Natural killer cell (primary cell): Measurements from ENCODE around the gene TFAP2D. TPM values are rescaled to one million over a fixed set of nuclear protein-coding genes. Genes with fewer than 3 reads are reported as not detected.

ENCODE experiments used
- ATAC-seq, 3 donors: fragments of 150-1000 bp in 2 of 3; fragments of 200-7000 bp in 1 of 3; cut with Tn5 transposase; 1 replicate in 1 of 3; 2 replicates in 2 of 3; pipeline ENCODE4 v1.10.0; 2021; ENCODE audit warnings: mild to moderate bottlenecking in 2 of 3, moderate library complexity in 2 of 3
- DNase-seq, 2 donors: peaks; one replicate each; pipeline versions ENCODE4 v3.0.0 to v3.0.0-alpha.2; 2013 to 2021; ENCODE audit warnings: mixed read lengths in 1 of 2
- H3K27ac ChIP-seq: one replicate; pipeline ENCODE4 v1.5.1; 2013; ENCODE audit warnings: mild to moderate bottlenecking, low read length
- H3K27me3 ChIP-seq: one replicate; pipeline ENCODE4 v1.6.1; 2013; ENCODE audit warnings: low read length; ENCODE audit not compliant: control insufficient read depth, insufficient read depth
- H3K36me3 ChIP-seq: one replicate; pipeline ENCODE4 v1.6.1; 2013; ENCODE audit warnings: low read length; ENCODE audit not compliant: control insufficient read depth, insufficient read depth
- H3K4me1 ChIP-seq: one replicate; pipeline ENCODE4 v1.6.1; 2013; ENCODE audit warnings: low read length; ENCODE audit not compliant: control insufficient read depth, insufficient read depth
- H3K4me3 ChIP-seq: one replicate; pipeline ENCODE4 v1.5.1; 2013; ENCODE audit warnings: low read length
- H3K9me3 ChIP-seq: one replicate; pipeline ENCODE4 v1.6.1; 2013; ENCODE audit warnings: low read length; ENCODE audit not compliant: control insufficient read depth, insufficient read depth
- H3K27ac Mint-ChIP-seq, 2 donors: one replicate each; pipeline ENCODE4 v1.8.0; 2022; ENCODE audit warnings: mild to moderate bottlenecking in 2 of 2, mixed read lengths in 2 of 2, moderate library complexity in 1 of 2
- H3K27me3 Mint-ChIP-seq, 2 donors: one replicate each; pipeline ENCODE4 v1.8.0; 2022; ENCODE audit warnings: low read depth in 2 of 2, mixed read lengths in 2 of 2
- H3K36me3 Mint-ChIP-seq: one replicate; pipeline ENCODE4 v1.8.0; 2022; ENCODE audit warnings: mixed read lengths
- H3K4me1 Mint-ChIP-seq, 2 donors: one replicate each; pipeline ENCODE4 v1.8.0; 2022; ENCODE audit warnings: mixed read lengths in 2 of 2
- H3K4me3 Mint-ChIP-seq: one replicate; pipeline ENCODE4 v1.8.0; 2022; ENCODE audit warnings: mild to moderate bottlenecking, moderate library complexity, mixed read lengths
- H3K9me3 Mint-ChIP-seq, 2 donors: one replicate each; pipeline ENCODE4 v1.8.0; 2022; ENCODE audit warnings: mixed read lengths in 2 of 2
- CTCF ChIP-seq: fragments of 200-600 bp; IDR thresholded peaks from one replicate; pipeline ENCODE4 v1.8.0; 2022; ENCODE audit warnings: antibody characterized with exemption
- whole genome bisulfite sequencing: methylation state at CpG from one replicate; pipeline ENCODE4 v1.1.7; 2013; ENCODE audit warnings: missing lambda C conversion rate; ENCODE audit not compliant: insufficient coverage; 5-methylcytosine and 5-hydroxymethylcytosine counted together
- intact Hi-C: fragments of 100-400 bp; cut with micrococcal nuclease; formaldehyde crosslinking; loops from one replicate; pipeline ENCODE4 v1.14.2; 2022
- total RNA-seq, 4 donors: library from RNA; stranded (reverse); fragments of 120-200 nt in 1 of 4; gene quantifications; one replicate each; pipeline versions ENCODE4 v1.2.3 to v1.2.4, GENCODE V29; 2013 to 2022

Gene TFAP2D
- total RNA-seq, 3 donors from 2014 or later (not counting 1 experiment from before 2014, with no cell fraction given): not detected

- Mint-ChIP-seq H3K27ac (no peak overlapping the region), H3K4me3 (no peak overlapping the region), H3K9me3 (peaks cover 3 to 8% of the 10 kb centered on the region in 2 donors), H3K27me3 (peaks cover 64 to 83% of the 10 kb centered on the region in 2 donors), H3K36me3 (peaks cover 8% of the 10 kb centered on the region), H3K4me1 (peaks cover 0 to 16% of the 10 kb centered on the region in 2 donors)
- ATAC-seq: no peak
- WGBS: 5% methylated on average over 58 of the region's 58 CpGs
- no peaks in the 10 kb centered on the region for H3K4me1 ChIP-seq
- intact Hi-C loops: no loop called here
- no peak for DNase-seq
- H3K27ac ChIP-seq: no peak overlapping the region
- H3K4me3 ChIP-seq: no peak overlapping the region
- H3K27me3 ChIP-seq: peaks cover 59% of the 10 kb centered on the region
- H3K36me3 ChIP-seq: no peaks in the 10 kb centered on the region
- TF ChIP-seq CTCF: no peak
- peaks cover under 1% of the 10 kb centered on the region for H3K9me3 ChIP-seq
These were observed 106.9 kb downstream of the TFAP2D start for GRCh38 chr6:50819904-50820868.

GRCh38 chr6:50820869-50821264 is 107.5 kb downstream of the TFAP2D start:
- TF ChIP-seq CTCF: no peak
- 17% methylated on average over 5 of the region's 5 CpGs for WGBS
- Histone ChIP-seq H3K9me3 (peaks cover 7% of the 10 kb centered on the region), H3K27me3 (peaks cover 64% of the 10 kb centered on the region), H3K36me3 (no peaks in the 10 kb centered on the region), H3K4me3 (no peak overlapping the region), H3K4me1 (no peaks in the 10 kb centered on the region), H3K27ac (no peak overlapping the region)
- Mint-ChIP-seq H3K27me3 (peaks cover 67 to 83% of the 10 kb centered on the region in 2 donors), H3K36me3 (peaks cover 14% of the 10 kb centered on the region), H3K27ac (no peak overlapping the region), H3K4me1 (peaks cover 0 to 11% of the 10 kb centered on the region in 2 donors), H3K9me3 (peaks cover 3 to 8% of the 10 kb centered on the region in 2 donors), H3K4me3 (no peak overlapping the region)
- intact Hi-C loops: no loop called here
- no peak for ATAC-seq
- DNase-seq: no peak

- TF ChIP-seq CTCF: no peak
- Mint-ChIP-seq H3K27me3 (peaks cover 72 to 88% of the 10 kb centered on the region in 2 donors), H3K9me3 (peaks cover 3 to 9% of the 10 kb centered on the region in 2 donors), H3K27ac (no peak overlapping the region), H3K4me1 (peaks cover 0 to 9% of the 10 kb centered on the region in 2 donors), H3K4me3 (no peak overlapping the region), H3K36me3 (peaks cover 14% of the 10 kb centered on the region)
- Histone ChIP-seq H3K27me3 (peaks cover 66% of the 10 kb centered on the region), H3K4me1 (no peaks in the 10 kb centered on the region), H3K27ac (no peak overlapping the region), H3K9me3 (peaks cover 10% of the 10 kb centered on the region), H3K4me3 (no peak overlapping the region), H3K36me3 (no peaks in the 10 kb centered on the region)
- ATAC-seq (no peak), DNase-seq (no peak)
- WGBS: 9% methylated on average over 16 of the region's 20 CpGs
- intact Hi-C loops: no loop called here
These were observed 108.2 kb downstream of the TFAP2D start for GRCh38 chr6:50821441-50822077.
